ENCODE results near the gene CIT. TPM values are rescaled to one million over a fixed set of nuclear protein-coding genes. Genes with fewer than 3 reads are reported as not detected.

CIT gene
- total RNA-seq (2014; rRNA removed) (58.9 and 112 TPM in 2 replicates), Bru-seq, nascent RNA (percentile 73 among the genes with signal in this experiment), BruChase-seq, experiment 1, labeled RNA remaining after a 6-hour chase (percentile 66 among the genes with signal in this experiment), BruChase-seq, experiment 2, labeled RNA remaining after a 2-hour chase (percentile 41 among the genes with signal in this experiment)
- long read RNA-seq, partial matches to known transcripts, result 5 of 13 reads
- long read RNA-seq, other reads (novel, unspliced or antisense), result 8 of 13 reads

DNA sequence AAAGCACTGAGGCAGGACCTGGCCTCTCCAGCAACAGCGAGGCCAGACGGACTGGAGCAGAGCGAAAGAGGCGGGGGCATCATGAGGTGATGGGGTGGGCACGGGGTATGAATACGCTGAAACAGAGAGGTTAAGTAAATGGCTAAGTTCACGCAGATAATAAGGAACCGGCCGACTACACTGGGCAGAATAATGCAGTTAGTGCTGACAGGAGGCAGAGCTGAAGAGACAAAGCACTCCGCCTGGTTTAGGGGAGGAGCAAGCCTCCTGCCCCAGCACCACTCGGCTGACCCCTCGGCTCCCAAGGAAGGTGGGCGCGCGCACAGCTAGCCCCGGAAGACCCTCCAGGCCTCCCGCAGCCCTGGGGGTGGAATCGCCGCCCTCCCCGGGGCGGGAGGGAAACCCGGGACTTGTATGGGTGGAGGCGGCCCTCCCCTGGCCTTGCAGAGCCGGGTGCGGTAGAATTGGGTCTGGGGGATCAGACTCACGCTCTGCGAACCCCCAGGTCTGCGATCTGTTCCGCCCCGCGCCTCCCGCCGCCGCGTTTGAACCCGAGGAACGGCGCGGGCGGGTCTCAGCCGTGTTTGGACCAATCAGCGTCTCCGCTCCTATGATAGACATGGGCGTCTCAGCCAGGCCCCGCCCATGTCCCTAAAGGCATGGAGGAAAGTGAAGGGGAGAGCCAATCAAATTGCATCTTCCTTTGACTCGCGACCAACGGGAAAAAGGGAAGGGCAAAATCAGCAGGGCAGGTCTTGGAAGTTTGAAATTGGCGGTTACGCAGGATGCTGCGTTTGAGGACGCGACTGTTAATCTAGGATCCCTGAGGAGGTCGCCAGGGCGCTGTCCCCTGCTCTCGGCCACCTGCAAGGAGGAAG is at the start of gene CIT:
Gene CIT (minus strand): TSS at position 560 of the 878 bp plus-strand sequence. CDS start 1,152 bp downstream, outside the sequence.
- Histone ChIP-seq H4K20me1 (ENCODE audit: low read length) (no peaks in the 10 kb centered on the region), H3K9me3 (ENCODE audit: low read length) (no peaks in the 10 kb centered on the region), H2AFZ (ENCODE audit: low read length) (peak within 1 kb of the TSS; percentile 96), H3K79me2 (ENCODE audit: low read length) (peaks cover 28% of the 10 kb centered on the region), H3K9ac (ENCODE audit: low read length) (peak within 1 kb of the TSS; percentile 87), H3F3A (ENCODE audit: low read length, unreplicated experiment) (no peaks in the 10 kb centered on the region), H3K4me2 (ENCODE audit: low read length) (peak within 1 kb of the TSS; percentile 83), H3K27me3 (ENCODE audit: low read length) (no peaks in the 10 kb centered on the region), H3K4me3 (ENCODE audit: low read length) (peak within 1 kb of the TSS; percentile 87), H3K4me1 (ENCODE audit: insufficient read depth, low read length) (peaks cover 14% of the 10 kb centered on the region), H3K27ac (ENCODE audit: low read length) (peak within 1 kb of the TSS; percentile 32), H3K36me3 (ENCODE audit: low read depth, low read length) (peaks cover 15% of the 10 kb centered on the region; the same call in 1 of the 2 replicates), H3K9me2 (replicated peaks; ENCODE audit: low read length) (no peaks in the 10 kb centered on the region)
- TF ChIP-seq EZH2phosphoT487 (IDR thresholded peaks at IDR 0.05; ENCODE audit: borderline replicate concordance, low read length) (no peak), EZH2 (IDR thresholded peaks at IDR 0.05; ENCODE audit: low read length, unreplicated experiment) (no peak), CTCF (conservative IDR thresholded peaks at IDR 0.05; ENCODE audit: low read depth, low read length) (no peak)
- ChIA-PET POLR2A (ENCODE audit: unreplicated experiment) (interaction anchor here (0.7 kb wide), 1 partner anchor 75 kb away, joined by 3 read pairs; no protein-coding TSS in a partner anchor), CTCF (no interaction called here)
- TSS peak; percentile 49 for BruUV-seq (replicated peaks)
- ATAC-seq (peak; percentile 99), DNase-seq (peak; percentile 99)
- intact Hi-C loops (cut with micrococcal nuclease), result no loop called here

GRCh38 chr12:119925269-119925668 is 48.1 kb upstream of the CIT start:
- Histone ChIP-seq H4K20me1 (ENCODE audit: low read length) (no peaks in the 10 kb centered on the region), H3K9ac (ENCODE audit: low read length) (no peak overlapping the region), H3K36me3 (ENCODE audit: low read depth, low read length) (no peaks in the 10 kb centered on the region), H3K79me2 (ENCODE audit: low read length) (no peaks in the 10 kb centered on the region), H3K4me1 (ENCODE audit: insufficient read depth, low read length) (no peaks in the 10 kb centered on the region), H3K4me3 (ENCODE audit: low read length) (no peak overlapping the region), H3F3A (ENCODE audit: low read length, unreplicated experiment) (no peaks in the 10 kb centered on the region), H3K4me2 (ENCODE audit: low read length) (no peak overlapping the region), H3K27ac (ENCODE audit: low read length) (no peak overlapping the region), H3K9me2 (replicated peaks; ENCODE audit: low read length) (no peaks in the 10 kb centered on the region), H2AFZ (ENCODE audit: low read length) (no peak overlapping the region), H3K9me3 (ENCODE audit: low read length) (no peaks in the 10 kb centered on the region), H3K27me3 (ENCODE audit: low read length) (0 out of 2 replicates have a peak, but pooled peaks cover 5% of the 10 kb centered on the region)
- BruUV-seq (replicated peaks), result no TSS peak
- ChIA-PET CTCF (no interaction called here), POLR2A (ENCODE audit: unreplicated experiment) (no interaction called here)
- ATAC-seq (no peak), DNase-seq (no peak)
- intact Hi-C loops (cut with micrococcal nuclease), result no loop called here
- TF ChIP-seq EZH2 (IDR thresholded peaks at IDR 0.05; ENCODE audit: low read length, unreplicated experiment) (no peak), CTCF (conservative IDR thresholded peaks at IDR 0.05; ENCODE audit: low read depth, low read length) (no peak), EZH2phosphoT487 (IDR thresholded peaks at IDR 0.05; ENCODE audit: borderline replicate concordance, low read length) (no peak)
